ENCODE measurements around the gene HOXC4. TPM values are rescaled to one million over a fixed set of nuclear protein-coding genes. Genes with fewer than 3 reads are reported as not detected.
A peak's percentile ranks its signal among the peaks of the same experiment; 100 is the strongest.
"Not testable (repeated sequence)": the region's sequence is repeated elsewhere in the genome, so short reads cannot be mapped to it uniquely, and the experiment has no call there.

Gene HOXC4
- total and polyA plus RNA-seq, 2 donors = 0.19 to 0.37 TPM

GRCh38 chr12:54075974-54076373, 22.3 kb downstream of the HOXC4 start:
- no peaks in the 10 kb centered on the region for H3K4me1 ChIP-seq (ENCODE audit: control insufficient read depth in 2 of 2, insufficient read depth in 2 of 2, low read length in 2 of 2)
- no peak overlapping the region for H3K4me3 ChIP-seq (ENCODE audit: low read length in 2 of 2)
- no peak for DNase-seq (ENCODE audit: low read depth in 6 of 9, low spot score in 9 of 9)
- H3K27ac ChIP-seq (ENCODE audit: low read depth in 1 of 2, low read length in 1 of 2) = no peak overlapping the region
- no peaks in the 10 kb centered on the region for H3K9me3 ChIP-seq (ENCODE audit: control insufficient read depth in 2 of 2, insufficient read depth in 1 of 2, low read length in 1 of 2)
- peaks cover 8 to 75% of the 10 kb centered on the region in 2 donors for H3K27me3 ChIP-seq (ENCODE audit: control insufficient read depth in 2 of 2, insufficient read depth in 1 of 2, low read length in 1 of 2)
- no peaks in the 10 kb centered on the region for H3K36me3 ChIP-seq (ENCODE audit: control insufficient read depth in 2 of 2, insufficient read depth in 2 of 2, low read length in 1 of 2)

GRCh38 chr12:54077843-54078242, 24.2 kb downstream of the HOXC4 start:
- not testable (repeated sequence) for H3K9me3 ChIP-seq (ENCODE audit: control insufficient read depth in 2 of 2, insufficient read depth in 1 of 2, low read length in 1 of 2); H3K27ac ChIP-seq (ENCODE audit: low read depth in 1 of 2, low read length in 1 of 2); DNase-seq (ENCODE audit: low read depth in 6 of 9, low spot score in 9 of 9); H3K4me3 ChIP-seq (ENCODE audit: low read length in 2 of 2); H3K36me3 ChIP-seq (ENCODE audit: control insufficient read depth in 2 of 2, insufficient read depth in 2 of 2, low read length in 1 of 2); H3K4me1 ChIP-seq (ENCODE audit: control insufficient read depth in 2 of 2, insufficient read depth in 2 of 2, low read length in 2 of 2)
- 84% methylated on average over 10 of the region's 10 CpGs for WGBS
- H3K27me3 ChIP-seq (ENCODE audit: control insufficient read depth in 2 of 2, insufficient read depth in 1 of 2, low read length in 1 of 2) = peaks cover 5 to 72% of the 10 kb centered on the region in 2 donors

GRCh38 chr12:54079115-54079514, 25.5 kb downstream of the HOXC4 start:
- H3K27me3 ChIP-seq (ENCODE audit: control insufficient read depth in 2 of 2, insufficient read depth in 1 of 2, low read length in 1 of 2) = peaks cover 2 to 71% of the 10 kb centered on the region in 2 donors
- not testable (repeated sequence) for H3K9me3 ChIP-seq (ENCODE audit: control insufficient read depth in 2 of 2, insufficient read depth in 1 of 2, low read length in 1 of 2); DNase-seq (ENCODE audit: low read depth in 6 of 9, low spot score in 9 of 9); H3K4me1 ChIP-seq (ENCODE audit: control insufficient read depth in 2 of 2, insufficient read depth in 2 of 2, low read length in 2 of 2); H3K4me3 ChIP-seq (ENCODE audit: low read length in 2 of 2); H3K36me3 ChIP-seq (ENCODE audit: control insufficient read depth in 2 of 2, insufficient read depth in 2 of 2, low read length in 1 of 2); H3K27ac ChIP-seq (ENCODE audit: low read depth in 1 of 2, low read length in 1 of 2)
- 84% methylated on average over 9 of the region's 9 CpGs for WGBS

GRCh38 chr12:54080008-54080924, 26.6 kb downstream of the HOXC4 start:
- not testable (repeated sequence) for H3K4me3 ChIP-seq (ENCODE audit: low read length in 2 of 2); H3K27ac ChIP-seq (ENCODE audit: low read depth in 1 of 2, low read length in 1 of 2); H3K36me3 ChIP-seq (ENCODE audit: control insufficient read depth in 2 of 2, insufficient read depth in 2 of 2, low read length in 1 of 2); H3K9me3 ChIP-seq (ENCODE audit: control insufficient read depth in 2 of 2, insufficient read depth in 1 of 2, low read length in 1 of 2); H3K4me1 ChIP-seq (ENCODE audit: control insufficient read depth in 2 of 2, insufficient read depth in 2 of 2, low read length in 2 of 2); DNase-seq (ENCODE audit: low read depth in 6 of 9, low spot score in 9 of 9)
- 87% methylated on average over 19 of the region's 19 CpGs for WGBS
- peaks cover 2 to 62% of the 10 kb centered on the region in 2 donors for H3K27me3 ChIP-seq (ENCODE audit: control insufficient read depth in 2 of 2, insufficient read depth in 1 of 2, low read length in 1 of 2)

DNA sequence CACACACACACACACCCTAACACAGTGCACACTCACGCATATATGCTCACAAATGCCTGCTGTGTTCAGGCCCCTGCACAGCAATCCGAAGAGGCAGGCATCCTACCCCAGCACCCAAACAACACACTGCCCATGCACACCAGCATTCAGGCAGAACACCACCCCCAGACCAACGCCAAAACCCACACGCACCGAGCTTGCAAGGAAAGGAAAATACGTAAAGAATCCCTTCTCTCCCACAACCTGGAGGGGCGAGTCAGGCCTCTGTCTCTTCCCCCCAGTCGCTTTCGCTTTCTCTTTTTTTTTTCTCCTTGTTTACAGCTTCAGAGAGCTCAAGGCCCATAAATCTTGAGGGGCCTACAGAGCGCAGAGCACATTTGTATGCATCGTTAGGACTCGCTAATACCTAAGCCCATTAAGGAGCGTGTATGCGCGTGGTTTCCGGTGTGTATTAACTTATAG, 27.4 kb downstream of the HOXC4 start:
- WGBS = 4% methylated on average over 15 of the region's 16 CpGs
- DNase-seq (ENCODE audit: low read depth in 6 of 9, low spot score in 9 of 9) = peak in 6 of 9 donors; percentile 3 to 62 (median 6)
- H3K27me3 ChIP-seq (ENCODE audit: control insufficient read depth in 2 of 2, insufficient read depth in 1 of 2, low read length in 1 of 2) = peaks cover 0 to 60% of the 10 kb centered on the region in 2 donors
- not testable (repeated sequence) for H3K9me3 ChIP-seq (ENCODE audit: control insufficient read depth in 2 of 2, insufficient read depth in 1 of 2, low read length in 1 of 2); H3K4me1 ChIP-seq (ENCODE audit: control insufficient read depth in 2 of 2, insufficient read depth in 2 of 2, low read length in 2 of 2); H3K36me3 ChIP-seq (ENCODE audit: control insufficient read depth in 2 of 2, insufficient read depth in 2 of 2, low read length in 1 of 2)
- H3K4me3 ChIP-seq (ENCODE audit: low read length in 2 of 2) = peak overlapping the region in 1 of 2 donors; percentile 15
- peak overlapping the region; percentile 31 to 60 for H3K27ac ChIP-seq (ENCODE audit: low read depth in 1 of 2, low read length in 1 of 2)

DNA sequence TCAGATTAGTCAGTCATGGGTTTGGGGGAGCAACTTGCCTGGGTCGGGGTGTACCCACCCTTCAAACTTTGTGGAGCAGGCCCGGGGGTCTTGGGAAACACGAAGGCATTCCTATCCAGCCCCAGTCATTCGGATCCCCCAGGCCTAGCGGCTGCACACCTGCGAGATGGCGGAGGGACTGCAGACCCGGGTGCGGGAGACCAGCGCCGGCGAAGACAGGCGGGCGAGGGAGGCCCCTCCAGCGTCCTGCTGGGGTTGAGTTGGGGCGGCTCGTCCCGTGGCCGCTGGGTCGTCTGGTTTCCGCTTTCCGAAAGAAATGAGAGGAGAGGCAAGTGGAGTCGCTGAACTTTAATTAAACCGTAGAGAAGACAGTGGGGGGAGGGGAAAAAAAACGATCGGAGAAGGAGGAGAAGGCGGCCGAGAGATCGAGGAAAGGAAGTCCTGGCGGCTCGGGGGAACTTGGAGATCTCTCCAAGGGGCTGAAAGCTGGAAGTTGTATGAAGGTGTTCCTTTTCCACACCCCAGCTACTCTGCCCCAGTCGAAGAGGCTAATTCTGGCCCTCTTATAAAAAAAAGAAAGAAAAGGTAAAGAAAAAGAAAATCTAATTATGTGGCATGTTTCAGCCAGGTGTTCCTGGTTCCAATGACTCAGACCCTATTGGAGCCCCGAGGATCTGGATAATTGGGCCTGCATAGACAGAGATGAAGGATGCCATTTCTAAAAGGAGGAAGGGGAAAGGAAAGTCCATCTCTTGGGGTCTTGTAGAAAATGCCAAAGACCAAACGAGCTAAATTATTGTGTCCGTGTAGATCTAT, 28.2 kb downstream of the HOXC4 start:
- not testable (repeated sequence) for H3K9me3 ChIP-seq (ENCODE audit: control insufficient read depth in 2 of 2, insufficient read depth in 1 of 2, low read length in 1 of 2); H3K4me1 ChIP-seq (ENCODE audit: control insufficient read depth in 2 of 2, insufficient read depth in 2 of 2, low read length in 2 of 2); H3K36me3 ChIP-seq (ENCODE audit: control insufficient read depth in 2 of 2, insufficient read depth in 2 of 2, low read length in 1 of 2)
- DNase-seq (ENCODE audit: low read depth in 6 of 9, low spot score in 9 of 9) = peak in 5 of 9 donors; percentile 3 to 58 (median 17)
- Histone ChIP-seq H3K27me3 (ENCODE audit: control insufficient read depth in 2 of 2, insufficient read depth in 1 of 2, low read length in 1 of 2) (peaks cover 0 to 58% of the 10 kb centered on the region in 2 donors), H3K4me3 (ENCODE audit: low read length in 2 of 2) (peak overlapping the region; percentile 22 to 57), H3K27ac (ENCODE audit: low read depth in 1 of 2, low read length in 1 of 2) (peak overlapping the region; percentile 60 to 74)
- 4% methylated on average over 35 of the region's 35 CpGs for WGBS

GRCh38 chr12:54082397-54082892, 28.8 kb downstream of the HOXC4 start:
- WGBS = 3% methylated on average over 36 of the region's 36 CpGs
- peak overlapping the region; percentile 60 to 74 for H3K27ac ChIP-seq (ENCODE audit: low read depth in 1 of 2, low read length in 1 of 2)
- peak overlapping the region; percentile 22 to 57 for H3K4me3 ChIP-seq (ENCODE audit: low read length in 2 of 2)

DNA sequence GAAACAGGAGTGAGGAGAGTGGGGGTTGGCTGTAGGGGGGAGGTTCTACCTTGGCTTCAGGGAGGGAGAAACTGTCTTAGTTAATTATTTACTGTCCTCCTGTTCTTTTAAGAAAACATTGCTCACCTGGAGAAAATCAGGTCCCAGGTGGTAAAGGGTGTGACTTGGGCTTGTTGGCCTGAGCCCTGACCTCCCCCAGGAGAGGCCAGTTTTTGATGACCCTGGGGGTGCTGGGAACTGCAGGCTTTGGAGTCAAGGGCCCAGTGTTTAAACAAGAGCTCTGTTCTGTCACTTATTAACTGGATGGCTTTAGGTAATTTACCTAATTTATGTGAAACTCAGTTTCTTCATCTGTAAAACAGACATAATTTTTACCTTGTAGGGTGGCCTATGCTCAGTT, 34.4 kb downstream of the HOXC4 start:
- H3K4me3 ChIP-seq (ENCODE audit: low read length in 2 of 2); DNase-seq (ENCODE audit: low read depth in 6 of 9, low spot score in 9 of 9); H3K4me1 ChIP-seq (ENCODE audit: control insufficient read depth in 2 of 2, insufficient read depth in 2 of 2, low read length in 2 of 2); H3K36me3 ChIP-seq (ENCODE audit: control insufficient read depth in 2 of 2, insufficient read depth in 2 of 2, low read length in 1 of 2); H3K9me3 ChIP-seq (ENCODE audit: control insufficient read depth in 2 of 2, insufficient read depth in 1 of 2, low read length in 1 of 2); H3K27ac ChIP-seq (ENCODE audit: low read depth in 1 of 2, low read length in 1 of 2): not testable (repeated sequence)
- H3K27me3 ChIP-seq (ENCODE audit: control insufficient read depth in 2 of 2, insufficient read depth in 1 of 2, low read length in 1 of 2) = peaks cover 6 to 52% of the 10 kb centered on the region in 2 donors

More at GRCh38 chr12:54082397-54082892, 28.8 kb downstream of the HOXC4 start:
- H3K27me3 ChIP-seq (ENCODE audit: control insufficient read depth in 2 of 2, insufficient read depth in 1 of 2, low read length in 1 of 2) = peaks cover 0 to 54% of the 10 kb centered on the region in 2 donors
- peak in 5 of 9 donors; percentile 16 to 57 (median 21) for DNase-seq (ENCODE audit: low read depth in 6 of 9, low spot score in 9 of 9)
- peaks cover 2 to 6% of the 10 kb centered on the region in 2 donors for H3K4me1 ChIP-seq (ENCODE audit: control insufficient read depth in 2 of 2, insufficient read depth in 2 of 2, low read length in 2 of 2)
- H3K9me3 ChIP-seq (ENCODE audit: control insufficient read depth in 2 of 2, insufficient read depth in 1 of 2, low read length in 1 of 2) = no peaks in the 10 kb centered on the region
- H3K36me3 ChIP-seq (ENCODE audit: control insufficient read depth in 2 of 2, insufficient read depth in 2 of 2, low read length in 1 of 2) = no peaks in the 10 kb centered on the region

GRCh38 chr12:54089465-54089864, 35.8 kb downstream of the HOXC4 start:
- H3K27me3 ChIP-seq (ENCODE audit: control insufficient read depth in 2 of 2, insufficient read depth in 1 of 2, low read length in 1 of 2) = peaks cover 6 to 46% of the 10 kb centered on the region in 2 donors
- H3K27ac ChIP-seq (ENCODE audit: low read depth in 1 of 2, low read length in 1 of 2) = not testable (repeated sequence)

More at GRCh38 chr12:54089465-54089864, 35.8 kb downstream of the HOXC4 start:
- H3K9me3 ChIP-seq (ENCODE audit: control insufficient read depth in 2 of 2, insufficient read depth in 1 of 2, low read length in 1 of 2); H3K36me3 ChIP-seq (ENCODE audit: control insufficient read depth in 2 of 2, insufficient read depth in 2 of 2, low read length in 1 of 2); DNase-seq (ENCODE audit: low read depth in 6 of 9, low spot score in 9 of 9); H3K4me1 ChIP-seq (ENCODE audit: control insufficient read depth in 2 of 2, insufficient read depth in 2 of 2, low read length in 2 of 2); H3K4me3 ChIP-seq (ENCODE audit: low read length in 2 of 2): not testable (repeated sequence)
- WGBS = 89% methylated on average over 6 of the region's 6 CpGs
